ENCODE measurements around the gene LIMS1. TPM values are rescaled to one million over a fixed set of nuclear protein-coding genes. Genes with fewer than 3 reads are reported as not detected.
"Not testable (repeated sequence)": the region's sequence is repeated elsewhere in the genome, so short reads cannot be mapped to it uniquely, and the experiment has no call there.

LIMS1 gene
- total RNA-seq, 1 donor from 2014 or later: 39.8 TPM

GRCh38 chr2:108643261-108643849 is 109.1 kb downstream of the LIMS1 start:
- intact Hi-C loops (cut with DNase I): no loop called here
- H3K4me1 ChIP-seq: peaks cover 0 to 10% of the 10 kb centered on the region in 2 donors
- H3K36me3 ChIP-seq: no peaks in the 10 kb centered on the region
- H3K27me3 ChIP-seq: no peaks in the 10 kb centered on the region
- no peak overlapping the region for H3K4me3 ChIP-seq
- H3K27ac ChIP-seq: no peak overlapping the region
- DNase-seq (ENCODE audit: low spot score in 2 of 2): no peak
- no peaks in the 10 kb centered on the region for H3K9me3 ChIP-seq
- TF ChIP-seq CTCF (IDR thresholded peaks at IDR 0.05): no peak

GRCh38 chr2:108643862-108644261 is 109.6 kb downstream of the LIMS1 start:
- H3K36me3 ChIP-seq; H3K27ac ChIP-seq; intact Hi-C loops (cut with DNase I); H3K27me3 ChIP-seq; H3K4me3 ChIP-seq; H3K9me3 ChIP-seq; DNase-seq (ENCODE audit: low spot score in 2 of 2): not testable (repeated sequence)
- H3K4me1 ChIP-seq: peaks cover 0 to 10% of the 10 kb centered on the region in 2 donors

- H3K27me3 ChIP-seq; H3K4me3 ChIP-seq; H3K27ac ChIP-seq; DNase-seq (ENCODE audit: low spot score in 2 of 2); H3K9me3 ChIP-seq; H3K36me3 ChIP-seq; intact Hi-C loops (cut with DNase I): not testable (repeated sequence)
- H3K4me1 ChIP-seq: peaks cover 0 to 10% of the 10 kb centered on the region in 2 donors
Measured at GRCh38 chr2:108644446-108644845, 110.2 kb downstream of the LIMS1 start.

GRCh38 chr2:108648796-108649195 is 114.5 kb downstream of the LIMS1 start:
- H3K9me3 ChIP-seq; DNase-seq (ENCODE audit: low spot score in 2 of 2); H3K4me3 ChIP-seq; intact Hi-C loops (cut with DNase I); H3K27me3 ChIP-seq; H3K27ac ChIP-seq; H3K36me3 ChIP-seq; H3K4me1 ChIP-seq: not testable (repeated sequence)

DNA sequence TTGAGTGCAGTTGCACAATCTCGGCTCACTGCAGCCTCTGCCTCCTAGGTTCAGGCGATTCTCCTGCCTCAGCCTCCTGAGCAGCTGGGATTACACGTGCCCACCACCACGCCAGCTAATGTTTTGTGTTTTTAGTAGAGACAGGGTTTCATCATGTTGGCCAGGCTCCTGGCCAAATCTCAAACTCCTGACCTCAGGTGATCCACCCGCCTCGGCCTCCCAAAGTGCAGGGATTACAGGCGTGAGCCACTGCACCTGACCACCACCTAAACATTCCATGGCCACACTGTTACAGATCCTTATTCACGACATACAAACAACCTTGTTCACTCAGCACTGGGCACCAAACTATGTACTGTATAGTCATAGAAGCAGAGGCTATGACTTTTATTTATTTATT is 116.2 kb downstream of the LIMS1 start:
- H3K27ac ChIP-seq; DNase-seq (ENCODE audit: low spot score in 2 of 2); intact Hi-C loops (cut with DNase I): not testable (repeated sequence)

DNA sequence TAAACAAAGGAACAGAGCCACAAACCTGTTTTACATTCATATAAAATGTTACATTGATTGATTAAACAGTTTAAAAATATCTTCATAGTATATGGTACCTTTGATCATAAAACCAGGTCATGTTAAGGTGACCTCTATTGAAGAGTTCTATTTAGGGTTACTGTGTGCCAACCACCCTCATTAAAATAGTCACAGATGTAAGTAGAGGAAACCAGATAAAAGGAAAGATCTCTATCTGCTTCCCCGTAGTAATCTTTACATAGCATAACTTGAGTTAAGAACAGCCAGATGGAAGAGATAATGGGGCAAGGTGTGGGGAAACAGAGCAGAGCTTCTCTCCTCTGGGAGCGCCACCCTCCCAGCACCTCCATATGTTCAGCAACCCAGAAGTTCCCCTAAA is 117.2 kb downstream of the LIMS1 start:
- H3K27me3 ChIP-seq; H3K4me3 ChIP-seq; intact Hi-C loops (cut with DNase I); H3K27ac ChIP-seq; H3K4me1 ChIP-seq; H3K36me3 ChIP-seq; H3K9me3 ChIP-seq; DNase-seq (ENCODE audit: low spot score in 2 of 2): not testable (repeated sequence)

More for the DNA sequence above, 116.2 kb downstream of the LIMS1 start:
- not testable (repeated sequence) for H3K36me3 ChIP-seq, H3K9me3 ChIP-seq, H3K27me3 ChIP-seq, H3K4me3 ChIP-seq, H3K4me1 ChIP-seq

- H3K27me3 ChIP-seq; H3K9me3 ChIP-seq; H3K36me3 ChIP-seq; H3K4me3 ChIP-seq; H3K4me1 ChIP-seq; intact Hi-C loops (cut with DNase I): not testable (repeated sequence)
- H3K27ac ChIP-seq: peak overlapping the region; percentile 55 to 73
- DNase-seq (ENCODE audit: low spot score in 2 of 2): peak; percentile 39 to 65
Measured at GRCh38 chr2:108652187-108652931, 118.1 kb downstream of the LIMS1 start.

DNA sequence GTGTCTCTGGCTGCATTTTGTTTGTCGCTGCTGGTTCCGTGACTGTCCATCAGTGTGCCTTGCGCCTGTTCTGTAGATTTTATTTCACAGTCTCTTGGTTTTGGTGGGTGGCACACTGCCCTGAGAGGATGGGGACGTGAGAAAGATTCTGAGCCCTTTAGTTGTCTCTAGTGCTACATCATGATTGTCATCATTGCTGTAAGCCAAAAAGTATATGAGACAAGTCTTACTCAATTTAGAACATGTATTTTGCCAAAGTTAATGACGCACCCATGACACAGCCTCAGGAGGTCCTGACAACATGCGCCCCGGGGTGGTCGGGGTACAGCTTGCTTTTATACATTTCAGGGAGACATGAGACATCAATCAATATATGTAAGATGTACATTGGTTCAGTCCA is 119.2 kb downstream of the LIMS1 start:
- H3K36me3 ChIP-seq; DNase-seq (ENCODE audit: low spot score in 2 of 2); H3K9me3 ChIP-seq; intact Hi-C loops (cut with DNase I); H3K27me3 ChIP-seq; H3K4me3 ChIP-seq; H3K4me1 ChIP-seq: not testable (repeated sequence)
- peak overlapping the region; percentile 37 to 76 for H3K27ac ChIP-seq

GRCh38 chr2:108653849-108654248 is 119.6 kb downstream of the LIMS1 start:
- H3K27me3 ChIP-seq; intact Hi-C loops (cut with DNase I); H3K36me3 ChIP-seq; H3K9me3 ChIP-seq; DNase-seq (ENCODE audit: low spot score in 2 of 2); H3K4me1 ChIP-seq: not testable (repeated sequence)
- Histone ChIP-seq H3K4me3 (peak overlapping the region in 1 of 2 donors; percentile 20), H3K27ac (peak overlapping the region; percentile 76 to 79)

- H3K9me3 ChIP-seq; intact Hi-C loops (cut with DNase I); H3K36me3 ChIP-seq; H3K27me3 ChIP-seq; H3K4me1 ChIP-seq: not testable (repeated sequence)
- Histone ChIP-seq H3K27ac (peak overlapping the region; percentile 76 to 79), H3K4me3 (peak overlapping the region in 1 of 2 donors; percentile 42)
- DNase-seq (ENCODE audit: low spot score in 2 of 2): peak; percentile 70 to 94
Measured at GRCh38 chr2:108654521-108655125, 120.4 kb downstream of the LIMS1 start.

GRCh38 chr2:108655270-108655669 is 121.0 kb downstream of the LIMS1 start:
- H3K4me1 ChIP-seq; H3K27ac ChIP-seq; H3K4me3 ChIP-seq; H3K36me3 ChIP-seq; H3K27me3 ChIP-seq; intact Hi-C loops (cut with DNase I); DNase-seq (ENCODE audit: low spot score in 2 of 2); H3K9me3 ChIP-seq: not testable (repeated sequence)

- H3K27me3 ChIP-seq; H3K4me1 ChIP-seq; intact Hi-C loops (cut with DNase I); H3K36me3 ChIP-seq; DNase-seq (ENCODE audit: low spot score in 2 of 2); H3K27ac ChIP-seq; H3K9me3 ChIP-seq: not testable (repeated sequence)
- peak overlapping the region in 1 of 2 donors; percentile 37 for H3K4me3 ChIP-seq
Measured at GRCh38 chr2:108656282-108656681, 122.0 kb downstream of the LIMS1 start.

GRCh38 chr2:108657517-108657916 is 123.2 kb downstream of the LIMS1 start:
- H3K36me3 ChIP-seq; intact Hi-C loops (cut with DNase I): not testable (repeated sequence)

More at GRCh38 chr2:108657517-108657916, 123.2 kb downstream of the LIMS1 start:
- Histone ChIP-seq H3K4me3 (peak overlapping the region; percentile 9 to 48), H3K27ac (peak overlapping the region; percentile 15 to 78)
- not testable (repeated sequence) for H3K9me3 ChIP-seq; DNase-seq (ENCODE audit: low spot score in 2 of 2); H3K4me1 ChIP-seq; H3K27me3 ChIP-seq
